GM10847 (cell line): Measurements from ENCODE around the gene RNF39.

Experiments
- POLR2A ChIP-seq: IDR thresholded peaks from 2 replicates; pipeline ENCODE4 v1.6.1; 2011; ENCODE audit not compliant: insufficient read length; ENCODE audit errors: extremely low read depth

RNF39 gene

GRCh38 chr6:30075094-30075789, at the start of gene RNF39:
Gene RNF39, minus strand, starts transcription at chr6:30075769. Its CDS starts 184 bp downstream, at chr6:30075585.
- TF ChIP-seq POLR2A = no peak

- no peak for TF ChIP-seq POLR2A
Observed at GRCh38 chr6:30122515-30122914, 46.9 kb upstream of the RNF39 start.

GRCh38 chr6:30121446-30122366, 46.1 kb upstream of the RNF39 start:
- no peak for TF ChIP-seq POLR2A

- TF ChIP-seq POLR2A = no peak
Observed at GRCh38 chr6:30116724-30117123, 41.2 kb upstream of the RNF39 start.

DNA sequence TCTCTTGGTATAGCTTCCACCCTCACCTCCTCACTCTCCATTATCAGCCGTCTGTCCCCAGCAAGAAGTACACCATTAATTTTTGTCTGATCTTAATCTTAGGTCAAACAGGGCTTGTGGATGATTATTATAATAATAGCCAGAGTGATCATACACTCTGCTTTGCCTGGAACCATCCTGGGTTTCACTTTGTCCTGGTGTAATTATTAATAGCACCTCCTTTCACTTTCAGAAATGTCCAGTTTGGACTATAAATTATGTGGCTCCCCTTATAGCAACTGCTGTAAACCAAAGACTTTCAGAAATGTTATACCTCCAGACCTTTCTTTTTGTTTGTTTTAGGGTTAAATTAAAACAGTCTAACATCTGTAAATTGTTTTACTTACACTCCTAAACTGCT, 38.3 kb upstream of the RNF39 start:
- no peak for TF ChIP-seq POLR2A

- no peak for TF ChIP-seq POLR2A
Observed at GRCh38 chr6:30113003-30113759, 37.6 kb upstream of the RNF39 start, which contains the start of gene TRIM31. Gene TRIM31, minus strand, starts transcription at chr6:30113090. Its CDS starts 285 bp downstream, at chr6:30112805.

DNA sequence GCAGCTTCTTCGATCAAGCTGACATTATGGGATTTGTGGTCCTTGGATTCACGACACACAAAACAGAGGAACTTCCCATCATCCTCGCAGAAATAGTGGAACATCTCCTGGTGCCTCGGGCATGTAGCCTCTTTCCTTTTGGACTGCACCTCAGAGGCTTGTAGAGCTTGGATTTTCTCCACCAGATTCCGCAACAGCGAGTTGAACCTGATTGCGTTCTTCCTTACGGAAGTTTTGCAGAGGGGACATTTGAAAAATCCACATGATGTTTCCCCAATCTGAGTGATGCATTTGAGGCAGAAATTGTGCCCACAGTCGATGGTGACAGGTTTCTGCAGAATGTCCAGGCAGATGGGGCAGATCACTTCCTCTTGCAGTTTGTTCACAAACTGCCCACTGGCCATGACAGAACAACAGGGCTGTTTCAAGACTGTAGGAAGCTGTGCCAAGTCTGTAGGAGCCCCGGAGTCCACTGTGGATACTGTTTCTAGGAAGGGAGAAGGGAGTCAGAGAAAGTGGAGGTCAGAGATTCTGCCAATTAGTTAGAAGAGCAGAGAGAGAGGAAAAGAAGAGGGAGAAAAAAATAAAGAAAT, 36.9 kb upstream of the RNF39 start:
- no peak for TF ChIP-seq POLR2A

GRCh38 chr6:30111266-30111856, 35.8 kb upstream of the RNF39 start:
- TF ChIP-seq POLR2A = no peak

GRCh38 chr6:30104661-30105060, 29.1 kb upstream of the RNF39 start:
- no peak for TF ChIP-seq POLR2A

GRCh38 chr6:30103872-30104179, 28.3 kb upstream of the RNF39 start:
- TF ChIP-seq POLR2A = no peak

DNA sequence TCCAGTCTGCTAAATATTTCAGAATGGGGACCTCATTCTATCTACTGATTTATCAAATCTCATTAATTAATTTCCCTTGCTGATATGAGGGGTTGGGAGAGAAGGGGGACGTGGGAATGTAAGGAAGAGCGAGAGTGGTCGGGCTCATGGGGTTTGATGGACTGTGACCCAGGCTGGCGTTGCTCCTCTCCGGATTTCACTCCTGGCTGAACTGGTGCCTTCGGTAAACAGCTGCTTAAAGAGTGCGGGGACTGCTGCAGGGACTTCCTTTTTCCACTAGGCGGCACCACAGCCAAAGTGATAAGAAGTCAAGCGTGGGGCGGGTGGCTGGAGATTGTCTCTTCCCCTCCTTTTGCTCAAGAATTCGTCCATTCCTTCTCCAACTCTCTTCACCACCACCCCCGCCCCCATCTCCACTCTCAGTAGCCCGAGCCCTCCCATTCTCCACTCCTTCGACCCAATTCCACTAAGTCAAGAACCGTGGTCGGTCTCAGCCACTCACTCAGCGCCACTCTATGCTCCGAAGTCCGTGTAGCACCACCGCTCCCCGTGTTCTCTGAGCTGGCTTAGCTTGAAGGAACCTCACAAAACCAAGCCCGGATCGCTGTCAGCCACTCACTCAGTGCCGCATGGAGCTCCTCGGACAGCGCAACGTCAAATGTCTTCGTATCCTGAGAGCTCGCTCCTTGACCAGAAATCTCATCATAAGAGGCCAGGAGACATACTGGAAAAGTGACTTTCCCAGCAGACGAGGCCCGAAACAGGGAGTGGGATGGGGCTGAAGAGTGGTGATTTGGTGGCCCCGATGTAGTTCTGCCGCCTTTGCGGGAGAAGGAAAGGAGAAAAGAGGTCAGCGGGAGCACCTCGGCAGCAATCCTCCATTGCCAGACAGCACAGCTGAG, 27.7 kb upstream of the RNF39 start:
- TF ChIP-seq POLR2A = no peak

- no peak for TF ChIP-seq POLR2A
Observed at GRCh38 chr6:30102414-30102969, 26.9 kb upstream of the RNF39 start.
